ENCODE data around the gene GGTLC2.
A peak's percentile ranks its signal among the peaks of the same experiment; 100 is the strongest.

The GGTLC2 gene

GRCh38 chr22:22692707-22693530 lies 48.5 kb downstream of the GGTLC2 start:
- DNase-seq = peak; percentile 82

DNA sequence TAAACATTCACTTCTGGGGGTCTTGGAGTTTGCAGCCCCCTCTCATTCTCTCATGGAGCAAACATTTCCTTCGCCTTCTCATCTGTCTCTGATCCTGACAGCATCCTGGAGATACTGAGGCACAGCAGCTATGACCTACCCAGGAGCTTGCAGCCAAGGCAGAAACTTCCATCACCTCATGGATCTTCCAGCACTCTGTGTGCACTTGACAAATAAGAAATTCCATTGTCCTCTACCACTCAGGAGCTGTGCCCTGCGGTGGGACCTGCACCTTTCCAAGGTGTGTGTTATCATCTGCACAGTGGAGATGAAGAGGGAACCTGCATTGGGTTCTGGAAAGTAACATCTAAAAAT lies 49.1 kb downstream of the GGTLC2 start:
- no peak for DNase-seq

- DNase-seq = no peak
Measured at GRCh38 chr22:22694106-22694505, 49.7 kb downstream of the GGTLC2 start.

- DNase-seq = no peak
Measured at GRCh38 chr22:22696104-22696503, 51.7 kb downstream of the GGTLC2 start.

Data from CD4-positive, alpha-beta T cell treated with Interleukin-17A for 4 hours (primary cell).